ENCODE results near the gene REPS2. TPM values are rescaled to one million over a fixed set of nuclear protein-coding genes. Genes with fewer than 3 reads are reported as not detected.

REPS2 gene
- total and polyA plus RNA-seq, 8 donors, result 12.6 to 19.5 (median 15.1) TPM

DNA sequence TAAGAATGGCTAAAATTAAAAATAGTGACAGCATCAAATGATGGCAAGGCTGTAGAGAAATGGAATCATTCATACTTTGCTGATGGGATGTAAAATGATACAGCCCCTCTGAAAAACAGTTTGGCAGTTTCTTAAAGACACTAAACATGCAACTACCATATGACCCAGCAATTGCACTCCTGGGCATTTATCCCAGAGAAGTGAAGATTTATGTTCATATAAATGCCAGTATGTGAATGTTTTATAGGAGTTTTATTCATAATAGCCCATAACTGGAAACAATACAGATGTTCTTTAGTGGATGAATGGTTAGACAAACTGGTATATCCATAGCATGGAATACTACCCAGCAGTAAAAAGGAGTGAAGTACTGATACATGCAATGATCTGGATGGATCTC lies 43.3 kb downstream of the REPS2 start:
- TF ChIP-seq, protein P1, sequence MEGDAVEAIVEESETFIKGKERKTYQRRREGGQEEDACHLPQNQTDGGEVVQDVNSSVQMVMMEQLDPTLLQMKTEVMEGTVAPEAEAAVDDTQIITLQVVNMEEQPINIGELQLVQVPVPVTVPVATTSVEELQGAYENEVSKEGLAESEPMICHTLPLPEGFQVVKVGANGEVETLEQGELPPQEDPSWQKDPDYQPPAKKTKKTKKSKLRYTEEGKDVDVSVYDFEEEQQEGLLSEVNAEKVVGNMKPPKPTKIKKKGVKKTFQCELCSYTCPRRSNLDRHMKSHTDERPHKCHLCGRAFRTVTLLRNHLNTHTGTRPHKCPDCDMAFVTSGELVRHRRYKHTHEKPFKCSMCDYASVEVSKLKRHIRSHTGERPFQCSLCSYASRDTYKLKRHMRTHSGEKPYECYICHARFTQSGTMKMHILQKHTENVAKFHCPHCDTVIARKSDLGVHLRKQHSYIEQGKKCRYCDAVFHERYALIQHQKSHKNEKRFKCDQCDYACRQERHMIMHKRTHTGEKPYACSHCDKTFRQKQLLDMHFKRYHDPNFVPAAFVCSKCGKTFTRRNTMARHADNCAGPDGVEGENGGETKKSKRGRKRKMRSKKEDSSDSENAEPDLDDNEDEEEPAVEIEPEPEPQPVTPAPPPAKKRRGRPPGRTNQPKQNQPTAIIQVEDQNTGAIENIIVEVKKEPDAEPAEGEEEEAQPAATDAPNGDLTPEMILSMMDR (IDR thresholded peaks at IDR 0.05), result no peak
- no peaks in the 10 kb centered on the region for H3K9me3 ChIP-seq
- no peak for DNase-seq
- no peaks in the 10 kb centered on the region for H3K4me1 ChIP-seq
- H3K36me3 ChIP-seq, result no peaks in the 10 kb centered on the region
- H3K27ac ChIP-seq, result no peak overlapping the region
- no peak for ATAC-seq
- H3K27me3 ChIP-seq, result peaks cover 0 to 6% of the 10 kb centered on the region in 2 donors
- H3K4me3 ChIP-seq, result no peak overlapping the region
- intact Hi-C loops (cut with DNase I), result no loop called here

DNA sequence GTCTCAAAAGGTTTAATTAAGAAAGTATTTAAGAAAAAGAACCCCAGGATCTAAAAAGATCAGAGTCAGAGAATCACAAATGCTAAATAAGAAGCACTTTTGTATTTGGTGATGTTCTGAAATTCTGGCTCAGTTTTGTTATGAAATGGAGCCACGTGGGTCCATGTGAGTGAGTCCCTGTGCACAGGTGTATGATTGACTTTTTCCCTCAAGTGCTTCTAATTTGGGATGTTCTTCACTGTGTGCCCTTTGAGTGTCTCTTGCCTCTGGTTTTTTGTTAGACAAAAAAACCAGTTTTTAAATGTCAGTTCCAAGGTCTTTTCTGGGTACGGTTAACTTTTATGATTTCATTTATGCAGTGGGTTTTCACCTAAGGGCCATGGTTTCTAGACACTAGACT lies 44.4 kb downstream of the REPS2 start:
- intact Hi-C loops (cut with DNase I), result no loop called here
- Histone ChIP-seq H3K36me3 (no peaks in the 10 kb centered on the region), H3K4me3 (no peak overlapping the region), H3K9me3 (no peaks in the 10 kb centered on the region), H3K27ac (no peak overlapping the region), H3K4me1 (no peaks in the 10 kb centered on the region), H3K27me3 (peaks cover 0 to under 1% of the 10 kb centered on the region in 2 donors)
- TF ChIP-seq, protein P1 (IDR thresholded peaks at IDR 0.05), result no peak
- peak; percentile 40 for ATAC-seq
- DNase-seq, result no peak

DNA sequence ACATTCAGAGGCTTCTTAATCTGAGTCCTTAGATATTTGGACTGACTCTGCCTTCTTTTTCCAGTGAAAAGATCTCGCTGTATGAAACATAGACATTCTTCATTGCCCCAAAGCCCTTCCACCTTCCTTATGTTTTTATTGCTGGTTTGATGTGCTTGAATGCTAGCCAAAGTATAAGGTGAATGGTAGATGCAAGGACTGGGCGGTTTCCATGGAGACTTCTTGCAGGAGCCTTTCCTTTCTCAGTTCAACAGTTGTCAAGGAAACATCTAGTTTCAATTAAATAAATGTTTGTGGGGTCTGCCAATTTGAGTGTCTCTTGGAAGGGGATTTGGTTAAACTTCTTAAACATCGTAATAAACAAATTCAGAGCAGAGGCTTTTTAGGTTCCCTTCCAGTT lies 46.0 kb downstream of the REPS2 start:
- H3K4me3 ChIP-seq, result no peak overlapping the region
- ATAC-seq (no peak), DNase-seq (no peak)
- TF ChIP-seq, protein P1 (IDR thresholded peaks at IDR 0.05), result no peak
- H3K9me3 ChIP-seq, result no peaks in the 10 kb centered on the region
- intact Hi-C loops (cut with DNase I), result no loop called here
- H3K27ac ChIP-seq, result no peak overlapping the region
- H3K4me1 ChIP-seq, result no peaks in the 10 kb centered on the region
- no peaks in the 10 kb centered on the region for H3K27me3 ChIP-seq
- no peaks in the 10 kb centered on the region for H3K36me3 ChIP-seq

DNA sequence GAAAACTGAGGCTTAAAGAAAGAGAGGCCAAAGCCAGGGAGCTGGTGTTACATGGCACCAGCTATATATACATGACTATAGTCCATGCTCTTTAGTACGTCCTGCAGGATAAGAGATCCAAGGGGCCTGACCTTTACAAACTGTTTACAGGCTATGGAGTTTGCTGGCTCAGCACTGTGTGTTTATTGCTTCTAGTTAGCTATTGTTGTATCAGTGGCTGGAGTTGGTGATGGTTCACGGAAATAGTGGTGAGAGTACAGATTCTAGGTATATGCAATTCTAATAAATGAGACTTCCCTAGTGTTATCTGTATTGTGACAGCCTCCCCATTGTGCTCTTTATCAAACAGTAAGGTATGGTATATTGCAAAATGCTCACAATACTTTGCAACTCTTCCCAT lies 46.5 kb downstream of the REPS2 start:
- H3K9me3 ChIP-seq, result no peaks in the 10 kb centered on the region
- H3K27ac ChIP-seq, result no peak overlapping the region

DNA sequence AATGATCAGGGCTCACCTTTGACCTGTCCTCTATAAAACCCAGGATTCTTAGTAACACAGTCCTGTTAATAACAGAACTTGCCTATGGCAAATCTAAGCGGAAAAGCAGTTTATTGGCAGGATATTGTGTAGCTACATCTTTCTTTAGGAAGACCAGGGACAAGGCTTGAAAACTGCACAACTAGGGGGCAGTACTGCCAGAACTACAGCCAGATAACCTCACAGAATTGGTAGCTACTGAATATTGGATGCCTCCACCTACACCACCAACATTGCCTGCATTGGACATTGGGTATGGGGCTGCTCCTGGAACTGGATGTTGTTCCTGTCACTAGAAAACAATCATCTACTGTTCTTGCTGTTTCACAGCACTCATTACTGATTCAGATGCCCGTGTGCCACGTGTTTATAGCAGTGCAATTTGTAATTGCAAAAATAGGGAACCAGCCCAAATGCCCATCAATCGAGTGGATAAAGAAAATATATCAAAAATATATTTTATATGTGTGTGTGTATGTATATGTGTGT lies 47.4 kb downstream of the REPS2 start:
- DNase-seq (no peak), ATAC-seq (no peak)
- H3K4me1 ChIP-seq, result no peaks in the 10 kb centered on the region
- TF ChIP-seq, protein P1 (IDR thresholded peaks at IDR 0.05), result no peak
- no peaks in the 10 kb centered on the region for H3K36me3 ChIP-seq
- H3K9me3 ChIP-seq, result no peaks in the 10 kb centered on the region
- H3K4me3 ChIP-seq, result no peak overlapping the region
- no peak overlapping the region for H3K27ac ChIP-seq
- no peaks in the 10 kb centered on the region for H3K27me3 ChIP-seq
- intact Hi-C loops (cut with DNase I), result no loop called here

More for the DNA sequence above, 46.5 kb downstream of the REPS2 start:
- Histone ChIP-seq H3K27me3 (no peaks in the 10 kb centered on the region), H3K36me3 (no peaks in the 10 kb centered on the region), H3K4me3 (no peak overlapping the region), H3K4me1 (no peaks in the 10 kb centered on the region)
- DNase-seq (no peak), ATAC-seq (no peak)
- TF ChIP-seq, protein P1 (IDR thresholded peaks at IDR 0.05), result no peak
- intact Hi-C loops (cut with DNase I), result no loop called here
